ENCODE measurements around the gene ALKBH6.

GRCh38 chr19:36030264-36031148 lies 16.5 kb upstream of the ALKBH6 start:
- no peak for TF ChIP-seq POLR2A (IDR thresholded peaks at IDR 0.05)
- TF ChIP-seq, protein P1, sequence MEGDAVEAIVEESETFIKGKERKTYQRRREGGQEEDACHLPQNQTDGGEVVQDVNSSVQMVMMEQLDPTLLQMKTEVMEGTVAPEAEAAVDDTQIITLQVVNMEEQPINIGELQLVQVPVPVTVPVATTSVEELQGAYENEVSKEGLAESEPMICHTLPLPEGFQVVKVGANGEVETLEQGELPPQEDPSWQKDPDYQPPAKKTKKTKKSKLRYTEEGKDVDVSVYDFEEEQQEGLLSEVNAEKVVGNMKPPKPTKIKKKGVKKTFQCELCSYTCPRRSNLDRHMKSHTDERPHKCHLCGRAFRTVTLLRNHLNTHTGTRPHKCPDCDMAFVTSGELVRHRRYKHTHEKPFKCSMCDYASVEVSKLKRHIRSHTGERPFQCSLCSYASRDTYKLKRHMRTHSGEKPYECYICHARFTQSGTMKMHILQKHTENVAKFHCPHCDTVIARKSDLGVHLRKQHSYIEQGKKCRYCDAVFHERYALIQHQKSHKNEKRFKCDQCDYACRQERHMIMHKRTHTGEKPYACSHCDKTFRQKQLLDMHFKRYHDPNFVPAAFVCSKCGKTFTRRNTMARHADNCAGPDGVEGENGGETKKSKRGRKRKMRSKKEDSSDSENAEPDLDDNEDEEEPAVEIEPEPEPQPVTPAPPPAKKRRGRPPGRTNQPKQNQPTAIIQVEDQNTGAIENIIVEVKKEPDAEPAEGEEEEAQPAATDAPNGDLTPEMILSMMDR (IDR thresholded peaks at IDR 0.05) = no peak

Measured in prostate gland (tissue), 2 donors.